GM23338 (cell line): ENCODE measurements around the gene FAM111B. TPM values are rescaled to one million over a fixed set of nuclear protein-coding genes. Genes with fewer than 3 reads are reported as not detected.

Experiments used
- CREB1 ChIP-seq: fragments of 250-450 bp; sonication (Bioruptor Pico); IDR thresholded peaks from 2 replicates; pipeline ENCODE4 v1.5.0; 2020; ENCODE audit warnings: low read depth, mild to moderate bottlenecking, moderate library complexity
- EZH2 ChIP-seq: fragments of 200-600 bp; sonication (generic); IDR thresholded peaks from one replicate; pipeline ENCODE4 v1.8.0; 2017; ENCODE audit warnings: antibody characterized with exemption, mild to moderate bottlenecking, low read depth; ENCODE audit not compliant: unreplicated experiment
- EZH2phosphoT487 ChIP-seq: fragments of 200-600 bp; sonication (generic); IDR thresholded peaks from one replicate; pipeline ENCODE4 v1.8.1; 2018; ENCODE audit warnings: antibody characterized with exemption; ENCODE audit not compliant: unreplicated experiment
- JUNB ChIP-seq: IDR thresholded peaks from one replicate; pipeline ENCODE4 v1.6.1; 2016; ENCODE audit warnings: antibody characterized with exemption; ENCODE audit not compliant: unreplicated experiment
- NANOG ChIP-seq: IDR thresholded peaks from 2 replicates; pipeline ENCODE4 v1.6.1; 2016; ENCODE audit warnings: antibody characterized with exemption, borderline replicate concordance
- POLR2AphosphoS5 ChIP-seq: IDR thresholded peaks from 2 replicates; pipeline ENCODE4 v1.6.1; 2016; ENCODE audit warnings: antibody characterized with exemption, low read depth
- STAT1 ChIP-seq: IDR thresholded peaks from one replicate; pipeline ENCODE4 v1.6.1; 2016; ENCODE audit warnings: antibody characterized with exemption; ENCODE audit not compliant: unreplicated experiment
- ZNF114 ChIP-seq: fragments of 250-450 bp; sonication (Bioruptor Pico); IDR thresholded peaks from 2 replicates; pipeline ENCODE4 v1.5.0; 2020; ENCODE audit warnings: mild to moderate bottlenecking, moderate library complexity
- ZNF331 ChIP-seq: fragments of 250-450 bp; sonication (Bioruptor Pico); IDR thresholded peaks from 2 replicates; pipeline ENCODE4 v1.5.0; 2020; ENCODE audit warnings: low read depth, mild to moderate bottlenecking, moderate library complexity
- polyA plus RNA-seq: library from polyadenylated mRNA; unstranded; fragments of >200 nt; fragmentation: Nextera tagmentation; extraction: Ambion mirVana; gene quantifications from 2 replicates; pipeline ENCODE4 v1.2.1, GENCODE V29; 2016
- total RNA-seq: library from RNA; depleted of rRNA; stranded (reverse); fragments of >200 nt; shearing (Covaris generic); gene quantifications from 2 replicates; pipeline ENCODE4 v1.2.3, GENCODE V29; 2014; rRNA removed
- TF ChIP-seq, protein P1 (sequence below): IDR thresholded peaks from 2 replicates; pipeline ENCODE4 v1.6.1; 2016; ENCODE audit warnings: antibody characterized with exemption
- TF ChIP-seq, protein P2 (sequence below), 2 experiments: fragments of 200-600 bp in 1 of 2; sonication (generic) in 1 of 2; conservative IDR thresholded peaks; 2 replicates each; pipeline versions ENCODE4 v1.5.1 to v1.6.1; 2016 to 2017; ENCODE audit warnings: antibody characterized with exemption in 2 of 2, low read depth in 2 of 2, mild to moderate bottlenecking in 2 of 2, moderate library complexity in 1 of 2

Gene FAM111B
- total and polyA plus RNA-seq, 2 experiments from 2014 or later: 30.6 to 40.7 TPM

DNA sequence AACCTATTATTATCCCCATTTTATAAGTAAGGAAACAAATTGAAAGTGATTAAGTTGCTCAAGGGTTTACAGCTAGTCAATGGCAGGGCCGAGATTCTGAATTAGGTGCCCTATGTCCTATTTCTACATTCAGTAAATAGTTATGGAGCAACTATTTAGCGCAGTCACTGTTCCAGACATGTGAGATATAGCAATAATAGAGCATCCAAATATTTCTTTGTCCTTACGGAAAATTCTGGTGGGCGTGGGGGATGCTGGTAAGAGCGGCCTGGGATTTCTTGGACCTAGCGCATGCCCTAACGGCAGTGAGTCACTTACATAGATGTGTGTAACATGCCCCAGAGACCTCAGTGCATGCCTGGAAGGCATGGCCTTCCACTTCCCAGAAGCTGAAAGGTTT, 69.3 kb downstream of the FAM111B start (continued):
- TF ChIP-seq EZH2phosphoT487 (no peak), STAT1 (no peak), ZNF331 (CRISPR knock-in tag) (no peak), NANOG (no peak), EZH2 (no peak), ZNF114 (CRISPR knock-in tag) (no peak), JUNB (no peak), POLR2AphosphoS5 (no peak), CREB1 (no peak)
- TF ChIP-seq, protein P1, sequence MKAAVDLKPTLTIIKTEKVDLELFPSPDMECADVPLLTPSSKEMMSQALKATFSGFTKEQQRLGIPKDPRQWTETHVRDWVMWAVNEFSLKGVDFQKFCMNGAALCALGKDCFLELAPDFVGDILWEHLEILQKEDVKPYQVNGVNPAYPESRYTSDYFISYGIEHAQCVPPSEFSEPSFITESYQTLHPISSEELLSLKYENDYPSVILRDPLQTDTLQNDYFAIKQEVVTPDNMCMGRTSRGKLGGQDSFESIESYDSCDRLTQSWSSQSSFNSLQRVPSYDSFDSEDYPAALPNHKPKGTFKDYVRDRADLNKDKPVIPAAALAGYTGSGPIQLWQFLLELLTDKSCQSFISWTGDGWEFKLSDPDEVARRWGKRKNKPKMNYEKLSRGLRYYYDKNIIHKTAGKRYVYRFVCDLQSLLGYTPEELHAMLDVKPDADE: no peak
- TF ChIP-seq, protein P2, sequence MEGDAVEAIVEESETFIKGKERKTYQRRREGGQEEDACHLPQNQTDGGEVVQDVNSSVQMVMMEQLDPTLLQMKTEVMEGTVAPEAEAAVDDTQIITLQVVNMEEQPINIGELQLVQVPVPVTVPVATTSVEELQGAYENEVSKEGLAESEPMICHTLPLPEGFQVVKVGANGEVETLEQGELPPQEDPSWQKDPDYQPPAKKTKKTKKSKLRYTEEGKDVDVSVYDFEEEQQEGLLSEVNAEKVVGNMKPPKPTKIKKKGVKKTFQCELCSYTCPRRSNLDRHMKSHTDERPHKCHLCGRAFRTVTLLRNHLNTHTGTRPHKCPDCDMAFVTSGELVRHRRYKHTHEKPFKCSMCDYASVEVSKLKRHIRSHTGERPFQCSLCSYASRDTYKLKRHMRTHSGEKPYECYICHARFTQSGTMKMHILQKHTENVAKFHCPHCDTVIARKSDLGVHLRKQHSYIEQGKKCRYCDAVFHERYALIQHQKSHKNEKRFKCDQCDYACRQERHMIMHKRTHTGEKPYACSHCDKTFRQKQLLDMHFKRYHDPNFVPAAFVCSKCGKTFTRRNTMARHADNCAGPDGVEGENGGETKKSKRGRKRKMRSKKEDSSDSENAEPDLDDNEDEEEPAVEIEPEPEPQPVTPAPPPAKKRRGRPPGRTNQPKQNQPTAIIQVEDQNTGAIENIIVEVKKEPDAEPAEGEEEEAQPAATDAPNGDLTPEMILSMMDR (conservative IDR thresholded peaks at IDR 0.05; ENCODE audit: low read depth in 2 of 2): no peak

Other genes with a start within 250 kb of the FAM111B start
- gene GLYATL1, start 167.7 kb upstream of the FAM111B start, total RNA-seq: 12.6 and 20.5 TPM in 2 replicates
- gene GLYATL1, start 167.7 kb upstream of the FAM111B start, polyA plus RNA-seq: 6.9 and 7.9 TPM in 2 replicates
- gene GLYATL1B, start 20.9 kb upstream of the FAM111B start, total RNA-seq: 0.90 TPM in 1 of 2 replicates, not detected in the other
- gene GLYATL1B, start 20.9 kb upstream of the FAM111B start, polyA plus RNA-seq: 0.27 TPM in 1 of 2 replicates, not detected in the other
- gene FAM111A, start 35.6 kb downstream of the FAM111B start, total RNA-seq: 31.7 and 38.1 TPM in 2 replicates
- gene FAM111A, start 35.6 kb downstream of the FAM111B start, polyA plus RNA-seq: 18.9 and 23.0 TPM in 2 replicates
- gene DTX4, start 64.9 kb downstream of the FAM111B start, total RNA-seq: 13.8 and 14.7 TPM in 2 replicates
- 4.2 and 4.3 TPM in 2 replicates for gene DTX4, start 64.9 kb downstream of the FAM111B start, polyA plus RNA-seq
- not detected in 2 replicates for gene MPEG1, start 105.7 kb downstream of the FAM111B start, total RNA-seq
- gene MPEG1, start 105.7 kb downstream of the FAM111B start, polyA plus RNA-seq: 0.07 TPM in 1 of 2 replicates, not detected in the other